Measurements from ENCODE around the gene TMEM51.

DNA sequence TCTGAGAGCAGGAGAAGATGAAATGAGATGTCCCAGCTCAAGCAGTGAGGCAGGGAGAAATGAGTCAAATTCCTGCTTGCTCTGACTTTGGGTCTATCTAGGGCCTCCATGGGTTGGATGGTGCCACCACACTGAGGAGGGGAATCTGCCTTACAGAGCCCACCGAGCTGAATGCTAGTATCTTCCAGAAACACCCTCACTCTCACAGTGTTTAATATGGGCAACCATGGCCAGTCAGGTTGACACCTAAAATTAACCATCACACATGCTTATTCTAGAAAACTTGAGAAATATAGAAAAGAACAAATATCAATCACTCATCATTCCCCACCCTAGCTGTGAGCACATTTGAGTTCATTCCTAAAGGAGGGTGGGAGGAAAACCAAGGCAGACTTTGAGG is 64.1 kb downstream of the TMEM51 start:
- TF ChIP-seq POLR2A (IDR thresholded peaks at IDR 0.05) (no peak), POLR2AphosphoS5 (IDR thresholded peaks at IDR 0.05) (no peak)
